Thyroid gland (tissue), 4 donors: ENCODE data around the gene DSG4. TPM values are rescaled to one million over a fixed set of nuclear protein-coding genes. Genes with fewer than 3 reads are reported as not detected.

Experiments
- DNase-seq, 2 donors: peaks; one replicate each; pipeline ENCODE4 v3.0.0-alpha.2; 2019
- H3K27ac ChIP-seq, 3 donors: fragments of 200-600 bp; sonication (generic); 1 replicate in 2 of 3; 2 replicates in 1 of 3; pipeline ENCODE4 v1.5.1; 2016 to 2019; ENCODE audit warnings: mild to moderate bottlenecking in 1 of 3, moderate library complexity in 1 of 3
- H3K27me3 ChIP-seq: fragments of 200-600 bp; sonication (generic); one replicate; pipeline ENCODE4 v1.5.1; 2019
- H3K36me3 ChIP-seq, 2 donors: fragments of 200-600 bp; sonication (generic); one replicate each; pipeline ENCODE4 v1.5.1; 2016 to 2019
- H3K4me1 ChIP-seq, 2 donors: fragments of 200-600 bp; sonication (generic); one replicate each; pipeline ENCODE4 v1.5.1; 2017 to 2019
- H3K4me3 ChIP-seq, 3 donors: fragments of 200-600 bp; sonication (generic); replicated peaks in 1 of 3; 1 replicate in 2 of 3; 2 replicates in 1 of 3; pipeline ENCODE4 v1.5.1; 2016; ENCODE audit warnings: mild to moderate bottlenecking in 1 of 3
- H3K9me3 ChIP-seq: fragments of 200-600 bp; sonication (generic); one replicate; pipeline ENCODE4 v1.5.1; 2017
- CTCF ChIP-seq, 6 experiments: fragments of 200-600 bp in 3 of 6; fragments of 450-650 bp in 3 of 6; sonication (generic) in 3 of 6; IDR thresholded peaks; one replicate each; pipeline ENCODE4 v1.5.1; 2016 to 2019; ENCODE audit warnings: antibody characterized with exemption in 6 of 6, mild to moderate bottlenecking in 2 of 6, inconsistent platforms in 1 of 6, moderate library complexity in 1 of 6
- POLR2A ChIP-seq, 2 donors: fragments of 450-650 bp; IDR thresholded peaks; one replicate each; pipeline ENCODE4 v1.6.1; 2017; ENCODE audit warnings: antibody characterized with exemption in 2 of 2, mild to moderate bottlenecking in 2 of 2, moderate library complexity in 1 of 2
- WGBS, 2 donors: methylation state at CpG; one replicate each; pipeline ENCODE4 v1.1.5; 2017; 5-methylcytosine and 5-hydroxymethylcytosine counted together
- intact Hi-C: fragments of 100-400 bp; cut with DNase I; formaldehyde crosslinking; loops from one replicate; pipeline ENCODE4 v1.15.1; 2023
- total RNA-seq, 4 donors: library from RNA; depleted of rRNA; stranded (reverse); fragments of >200 nt; gene quantifications; one replicate each; pipeline ENCODE4 v1.2.3, GENCODE V29; 2016

DSG4 gene
- total RNA-seq, 4 donors from 2014 or later, result not detected

- no peaks in the 10 kb centered on the region for H3K36me3 ChIP-seq
- 69 to 80% methylated on average over 5 of the region's 5 CpGs for WGBS, 2 donors
- no peaks in the 10 kb centered on the region for H3K27me3 ChIP-seq
- no peaks in the 10 kb centered on the region for H3K9me3 ChIP-seq
- H3K27ac ChIP-seq, result no peak overlapping the region
- intact Hi-C loops, result no loop called here
- no peak overlapping the region for H3K4me3 ChIP-seq
- no peaks in the 10 kb centered on the region for H3K4me1 ChIP-seq
- TF ChIP-seq CTCF (IDR thresholded peaks at IDR 0.05), result no peak
- no peak for TF ChIP-seq POLR2A (IDR thresholded peaks at IDR 0.05)
- no peak for DNase-seq
Observed at GRCh38 chr18:31356025-31356424, 20.6 kb upstream of the DSG4 start.

GRCh38 chr18:31364190-31364589, 12.4 kb upstream of the DSG4 start:
- H3K36me3 ChIP-seq, result no peaks in the 10 kb centered on the region
- TF ChIP-seq POLR2A (IDR thresholded peaks at IDR 0.05) (no peak), CTCF (IDR thresholded peaks at IDR 0.05) (no peak)
- WGBS, 2 donors, result 90 to 92% methylated on average over 4 of the region's 4 CpGs
- H3K27ac ChIP-seq, result no peak overlapping the region
- H3K4me1 ChIP-seq, result no peaks in the 10 kb centered on the region
- no peaks in the 10 kb centered on the region for H3K27me3 ChIP-seq
- no peak overlapping the region for H3K4me3 ChIP-seq
- no peaks in the 10 kb centered on the region for H3K9me3 ChIP-seq
- intact Hi-C loops, result no loop called here
- no peak for DNase-seq

GRCh38 chr18:31369478-31369877, 7.1 kb upstream of the DSG4 start:
- intact Hi-C loops, result no loop called here
- DNase-seq, result no peak
- Histone ChIP-seq H3K4me3 (no peak overlapping the region), H3K9me3 (no peaks in the 10 kb centered on the region), H3K27me3 (no peaks in the 10 kb centered on the region), H3K36me3 (no peaks in the 10 kb centered on the region), H3K27ac (no peak overlapping the region), H3K4me1 (no peaks in the 10 kb centered on the region)
- TF ChIP-seq CTCF (IDR thresholded peaks at IDR 0.05) (no peak), POLR2A (IDR thresholded peaks at IDR 0.05) (no peak)

GRCh38 chr18:31371989-31372388, 4.6 kb upstream of the DSG4 start:
- TF ChIP-seq CTCF (IDR thresholded peaks at IDR 0.05) (no peak), POLR2A (IDR thresholded peaks at IDR 0.05) (no peak)

GRCh38 chr18:31373641-31374040, 2.9 kb upstream of the DSG4 start:
- H3K36me3 ChIP-seq, result no peaks in the 10 kb centered on the region
- 89 to 93% methylated on average over 4 of the region's 4 CpGs for WGBS, 2 donors
- H3K9me3 ChIP-seq, result no peaks in the 10 kb centered on the region
- no peak overlapping the region for H3K4me3 ChIP-seq
- intact Hi-C loops, result no loop called here
- no peak for DNase-seq
- H3K27me3 ChIP-seq, result no peaks in the 10 kb centered on the region
- no peaks in the 10 kb centered on the region for H3K4me1 ChIP-seq
- H3K27ac ChIP-seq, result no peak overlapping the region
- TF ChIP-seq POLR2A (IDR thresholded peaks at IDR 0.05), result no peak
- no peak for TF ChIP-seq CTCF (IDR thresholded peaks at IDR 0.05)

More at GRCh38 chr18:31371989-31372388, 4.6 kb upstream of the DSG4 start:
- Histone ChIP-seq H3K4me1 (no peaks in the 10 kb centered on the region), H3K4me3 (no peak overlapping the region), H3K36me3 (no peaks in the 10 kb centered on the region), H3K9me3 (no peaks in the 10 kb centered on the region), H3K27me3 (no peaks in the 10 kb centered on the region), H3K27ac (no peak overlapping the region)
- intact Hi-C loops, result no loop called here
- no peak for DNase-seq
